GM23338 (cell line): ENCODE results near the gene DZIP1. TPM values are rescaled to one million over a fixed set of nuclear protein-coding genes. Genes with fewer than 3 reads are reported as not detected.

ENCODE experiments used
- ATAC-seq: fragments of 200-7000 bp; cut with Tn5 transposase; 3 replicates; pipeline ENCODE4 v1.9.1; 2020
- DNase-seq: peaks from one replicate; pipeline ENCODE4 v3.0.0-alpha.2; 2015; ENCODE audit warnings: low spot score
- H2AFZ ChIP-seq: fragments of 200-600 bp; sonication (generic); 2 replicates; pipeline ENCODE4 v1.8.0; 2016; ENCODE audit warnings: antibody characterized with exemption, mild to moderate bottlenecking, moderate library complexity
- H3F3A ChIP-seq: fragments of 200-600 bp; sonication (generic); replicated peaks from 2 replicates; pipeline ENCODE4 v1.8.0; 2017; ENCODE audit warnings: antibody characterized with exemption, mixed run types, low read depth
- H3K27ac ChIP-seq: fragments of 200-600 bp; sonication (generic); 2 replicates; pipeline ENCODE4 v1.6.1; 2016; ENCODE audit warnings: low read depth
- H3K27me3 ChIP-seq: fragments of 200-600 bp; sonication (generic); 2 replicates; pipeline ENCODE4 v1.8.0; 2016; ENCODE audit warnings: mild to moderate bottlenecking, mixed run types, moderate library complexity; ENCODE audit not compliant: insufficient read depth
- H3K36me3 ChIP-seq: fragments of 200-600 bp; sonication (generic); 2 replicates; pipeline ENCODE4 v1.8.0; 2016; ENCODE audit warnings: mild to moderate bottlenecking; ENCODE audit not compliant: insufficient read depth
- H3K4me1 ChIP-seq: fragments of 200-600 bp; sonication (generic); 2 replicates; pipeline ENCODE4 v1.8.0; 2016; ENCODE audit warnings: mild to moderate bottlenecking, moderate library complexity; ENCODE audit not compliant: insufficient read depth
- H3K4me2 ChIP-seq: fragments of 200-600 bp; sonication (generic); 2 replicates; pipeline ENCODE4 v1.7.1; 2017; ENCODE audit warnings: mixed run types
- H3K4me3 ChIP-seq: fragments of 200-600 bp; sonication (generic); 2 replicates; pipeline ENCODE4 v1.6.1; 2016; ENCODE audit warnings: mixed run types
- H3K79me2 ChIP-seq: fragments of 200-600 bp; sonication (generic); replicated peaks from 2 replicates; pipeline ENCODE4 v1.8.0; 2017; ENCODE audit warnings: mild to moderate bottlenecking; ENCODE audit not compliant: insufficient read depth
- H3K9me2 ChIP-seq: fragments of 200-600 bp; sonication (generic); 2 replicates; pipeline ENCODE4 v1.8.0; 2017; ENCODE audit not compliant: insufficient read depth
- H4K20me1 ChIP-seq: fragments of 200-600 bp; sonication (generic); replicated peaks from 2 replicates; pipeline ENCODE4 v1.8.0; 2017; ENCODE audit warnings: mild to moderate bottlenecking; ENCODE audit not compliant: insufficient read depth
- H3K27ac Mint-ChIP-seq: 2 replicates; pipeline ENCODE4 v1.8.0; 2020; ENCODE audit warnings: inconsistent platforms, mild to moderate bottlenecking, moderate library complexity, mixed read lengths
- H3K27me3 Mint-ChIP-seq: 3 replicates; pipeline ENCODE4 v1.8.0; 2022; ENCODE audit warnings: low read depth, mild to moderate bottlenecking, moderate library complexity, mixed read lengths, inconsistent platforms; ENCODE audit not compliant: insufficient read depth, poor library complexity
- H3K36me3 Mint-ChIP-seq: 3 replicates; pipeline ENCODE4 v1.8.0; 2021; ENCODE audit warnings: low read depth, mild to moderate bottlenecking, inconsistent platforms, moderate library complexity, mixed read lengths
- H3K4me1 Mint-ChIP-seq: 3 replicates; pipeline ENCODE4 v1.8.0; 2020; ENCODE audit warnings: mild to moderate bottlenecking, inconsistent platforms, mixed read lengths
- H3K4me3 Mint-ChIP-seq: 3 replicates; pipeline ENCODE4 v1.8.0; 2021; ENCODE audit warnings: moderate library complexity, mild to moderate bottlenecking, inconsistent platforms, mixed read lengths
- H3K9me3 Mint-ChIP-seq: 3 replicates; pipeline ENCODE4 v1.8.0; 2020; ENCODE audit warnings: moderate library complexity, mild to moderate bottlenecking, inconsistent platforms, mixed read lengths
- CREB1 ChIP-seq: fragments of 250-450 bp; sonication (Bioruptor Pico); IDR thresholded peaks from 2 replicates; pipeline ENCODE4 v1.5.0; 2020; ENCODE audit warnings: low read depth, mild to moderate bottlenecking, moderate library complexity
- CTCF ChIP-seq, 2 experiments: fragments of 200-600 bp in 1 of 2; sonication (generic) in 1 of 2; conservative IDR thresholded peaks; 2 replicates each; pipeline versions ENCODE4 v1.5.1 to v1.6.1; 2016 to 2017; ENCODE audit warnings: antibody characterized with exemption in 2 of 2, low read depth in 2 of 2, mild to moderate bottlenecking in 2 of 2, moderate library complexity in 1 of 2
- EZH2 ChIP-seq: fragments of 200-600 bp; sonication (generic); IDR thresholded peaks from one replicate; pipeline ENCODE4 v1.8.0; 2017; ENCODE audit warnings: antibody characterized with exemption, mild to moderate bottlenecking, low read depth; ENCODE audit not compliant: unreplicated experiment
- EZH2phosphoT487 ChIP-seq: fragments of 200-600 bp; sonication (generic); IDR thresholded peaks from one replicate; pipeline ENCODE4 v1.8.1; 2018; ENCODE audit warnings: antibody characterized with exemption; ENCODE audit not compliant: unreplicated experiment
- JUNB ChIP-seq: IDR thresholded peaks from one replicate; pipeline ENCODE4 v1.6.1; 2016; ENCODE audit warnings: antibody characterized with exemption; ENCODE audit not compliant: unreplicated experiment
- NANOG ChIP-seq: IDR thresholded peaks from 2 replicates; pipeline ENCODE4 v1.6.1; 2016; ENCODE audit warnings: antibody characterized with exemption, borderline replicate concordance
- POLR2AphosphoS5 ChIP-seq: IDR thresholded peaks from 2 replicates; pipeline ENCODE4 v1.6.1; 2016; ENCODE audit warnings: antibody characterized with exemption, low read depth
- STAT1 ChIP-seq: IDR thresholded peaks from one replicate; pipeline ENCODE4 v1.6.1; 2016; ENCODE audit warnings: antibody characterized with exemption; ENCODE audit not compliant: unreplicated experiment
- ZNF331 ChIP-seq: fragments of 250-450 bp; sonication (Bioruptor Pico); IDR thresholded peaks from 2 replicates; pipeline ENCODE4 v1.5.0; 2020; ENCODE audit warnings: low read depth, mild to moderate bottlenecking, moderate library complexity
- polyA plus RNA-seq: library from polyadenylated mRNA; unstranded; fragments of >200 nt; fragmentation: Nextera tagmentation; extraction: Ambion mirVana; gene quantifications from 2 replicates; pipeline ENCODE4 v1.2.1, GENCODE V29; 2016
- total RNA-seq: library from RNA; depleted of rRNA; stranded (reverse); fragments of >200 nt; shearing (Covaris generic); gene quantifications from 2 replicates; pipeline ENCODE4 v1.2.3, GENCODE V29; 2014

The DZIP1 gene
- total and polyA plus RNA-seq, 2 experiments from 2014 or later: 10.6 to 24.2 TPM

GRCh38 chr13:95679722-95680121 is 35.2 kb upstream of the DZIP1 start:
- Histone ChIP-seq H3K79me2 (peaks cover 75% of the 10 kb centered on the region), H3K36me3 (no peaks in the 10 kb centered on the region), H4K20me1 (no peaks in the 10 kb centered on the region; the same call in 1 of the 2 replicates), H3K27ac (no peak overlapping the region), H2AFZ (no peak overlapping the region), H3K4me1 (peaks cover 26% of the 10 kb centered on the region), H3K4me3 (no peak overlapping the region), H3F3A (no peaks in the 10 kb centered on the region), H3K4me2 (no peak overlapping the region), H3K27me3 (no peaks in the 10 kb centered on the region), H3K9me2 (no peaks in the 10 kb centered on the region)
- Mint-ChIP-seq H3K4me1 (peaks cover 32% of the 10 kb centered on the region), H3K36me3 (peaks cover 6% of the 10 kb centered on the region), H3K9me3 (no peaks in the 10 kb centered on the region; the same call in 2 of the 3 replicates), H3K4me3 (no peak overlapping the region), H3K27me3 (peaks cover 3% of the 10 kb centered on the region), H3K27ac (no peak overlapping the region)
- ATAC-seq: no peak
- TF ChIP-seq EZH2phosphoT487 (no peak), STAT1 (no peak), ZNF331 (CRISPR knock-in tag) (no peak), EZH2 (no peak), NANOG (no peak), CTCF (conservative IDR thresholded peaks at IDR 0.05; ENCODE audit: low read depth in 2 of 2) (no peak)
- no peak for DNase-seq

- Histone ChIP-seq H3K79me2 (peaks cover 73% of the 10 kb centered on the region), H3K4me3 (peak overlapping the region; percentile 79), H3K27me3 (no peaks in the 10 kb centered on the region), H3K4me1 (peaks cover 26% of the 10 kb centered on the region), H3K36me3 (no peaks in the 10 kb centered on the region), H3K9me2 (no peaks in the 10 kb centered on the region), H3K27ac (no peak overlapping the region), H3F3A (no peaks in the 10 kb centered on the region), H4K20me1 (no peaks in the 10 kb centered on the region; the same call in 1 of the 2 replicates), H3K4me2 (peak overlapping the region; percentile 82), H2AFZ (no peak overlapping the region)
- H3K9me3 Mint-ChIP-seq: no peaks in the 10 kb centered on the region; the same call in 2 of the 3 replicates
- H3K36me3 Mint-ChIP-seq: peaks cover 1% of the 10 kb centered on the region; the same call in 1 of the 3 replicates
- H3K27me3 Mint-ChIP-seq: peaks cover 3% of the 10 kb centered on the region
- H3K4me1 Mint-ChIP-seq: peaks cover 31% of the 10 kb centered on the region
- DNase-seq (no peak), ATAC-seq (no peak)
- H3K4me3 Mint-ChIP-seq: peak overlapping the region; percentile 87; the same call in 2 of the 3 replicates
- no peak overlapping the region for H3K27ac Mint-ChIP-seq
- no peak for TF ChIP-seq CREB1
- TF ChIP-seq EZH2: no peak
- TF ChIP-seq POLR2AphosphoS5: no peak
- no peak for TF ChIP-seq JUNB
- no peak for TF ChIP-seq ZNF331 (CRISPR knock-in tag)
Measured at GRCh38 chr13:95678967-95679366, 34.5 kb upstream of the DZIP1 start.
